BE2C (cell line): ENCODE measurements around the gene APOBEC3B.
"Not testable (repeated sequence)": the region's sequence is repeated elsewhere in the genome, so short reads cannot be mapped to it uniquely, and the experiment has no call there.

Experiments used
- DNase-seq: peaks from one replicate; pipeline ENCODE4 v3.0.0-alpha.2; 2020
- H3K27me3 ChIP-seq: fragments of 250-450 bp; sonication (Bioruptor Pico); 2 replicates; pipeline ENCODE4 v1.5.1; 2020; ENCODE audit warnings: mild to moderate bottlenecking
- H3K36me3 ChIP-seq: fragments of 250-450 bp; sonication (Bioruptor Pico); 2 replicates; pipeline ENCODE4 v1.5.1; 2020; ENCODE audit warnings: mild to moderate bottlenecking
- H3K4me1 ChIP-seq: fragments of 250-450 bp; sonication (Bioruptor Pico); 2 replicates; pipeline ENCODE4 v1.5.1; 2020
- H3K4me3 ChIP-seq: 2 replicates; pipeline ENCODE4 v1.5.1; 2011; ENCODE audit warnings: low read depth, low read length
- H3K9me3 ChIP-seq: fragments of 250-450 bp; sonication (Bioruptor Pico); 2 replicates; pipeline ENCODE4 v1.5.1; 2020
- TF ChIP-seq, protein P1 (sequence below): IDR thresholded peaks from 2 replicates; pipeline ENCODE4 v1.5.1; 2012; ENCODE audit warnings: mild to moderate bottlenecking, low read depth, low read length

The APOBEC3B gene

DNA sequence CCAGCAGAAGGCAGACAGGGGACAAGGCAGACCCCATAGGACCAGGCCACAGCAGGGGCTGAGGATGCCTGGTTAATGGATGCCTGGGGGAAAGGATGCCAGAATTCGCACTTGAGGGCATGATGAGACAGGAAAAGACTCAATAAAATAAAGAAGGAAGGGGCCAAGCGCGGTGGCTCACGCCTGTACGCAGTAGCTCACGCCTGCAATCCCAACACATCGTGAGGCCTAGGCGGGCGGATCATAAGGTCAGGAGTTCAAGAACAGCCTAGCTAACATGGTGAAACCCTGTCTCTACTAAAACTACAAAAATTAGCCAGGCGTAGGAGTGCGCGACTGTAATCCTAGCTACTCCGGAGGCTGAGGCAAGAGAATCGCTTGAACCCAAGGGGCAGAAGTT is 48.6 kb downstream of the APOBEC3B start:
- Histone ChIP-seq H3K27me3 (no peaks in the 10 kb centered on the region), H3K36me3 (no peaks in the 10 kb centered on the region), H3K4me1 (no peaks in the 10 kb centered on the region), H3K4me3 (no peak overlapping the region), H3K9me3 (no peaks in the 10 kb centered on the region)
- TF ChIP-seq, protein P1, sequence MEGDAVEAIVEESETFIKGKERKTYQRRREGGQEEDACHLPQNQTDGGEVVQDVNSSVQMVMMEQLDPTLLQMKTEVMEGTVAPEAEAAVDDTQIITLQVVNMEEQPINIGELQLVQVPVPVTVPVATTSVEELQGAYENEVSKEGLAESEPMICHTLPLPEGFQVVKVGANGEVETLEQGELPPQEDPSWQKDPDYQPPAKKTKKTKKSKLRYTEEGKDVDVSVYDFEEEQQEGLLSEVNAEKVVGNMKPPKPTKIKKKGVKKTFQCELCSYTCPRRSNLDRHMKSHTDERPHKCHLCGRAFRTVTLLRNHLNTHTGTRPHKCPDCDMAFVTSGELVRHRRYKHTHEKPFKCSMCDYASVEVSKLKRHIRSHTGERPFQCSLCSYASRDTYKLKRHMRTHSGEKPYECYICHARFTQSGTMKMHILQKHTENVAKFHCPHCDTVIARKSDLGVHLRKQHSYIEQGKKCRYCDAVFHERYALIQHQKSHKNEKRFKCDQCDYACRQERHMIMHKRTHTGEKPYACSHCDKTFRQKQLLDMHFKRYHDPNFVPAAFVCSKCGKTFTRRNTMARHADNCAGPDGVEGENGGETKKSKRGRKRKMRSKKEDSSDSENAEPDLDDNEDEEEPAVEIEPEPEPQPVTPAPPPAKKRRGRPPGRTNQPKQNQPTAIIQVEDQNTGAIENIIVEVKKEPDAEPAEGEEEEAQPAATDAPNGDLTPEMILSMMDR: no peak
- DNase-seq: no peak

GRCh38 chr22:39031434-39032295 is 49.5 kb downstream of the APOBEC3B start:
- H3K9me3 ChIP-seq, H3K4me1 ChIP-seq, H3K36me3 ChIP-seq, H3K4me3 ChIP-seq, H3K27me3 ChIP-seq, DNase-seq: not testable (repeated sequence)

- H3K4me1 ChIP-seq, H3K36me3 ChIP-seq, H3K9me3 ChIP-seq, H3K27me3 ChIP-seq, DNase-seq, H3K4me3 ChIP-seq: not testable (repeated sequence)
Observed at GRCh38 chr22:39037071-39037470, 54.9 kb downstream of the APOBEC3B start.

DNA sequence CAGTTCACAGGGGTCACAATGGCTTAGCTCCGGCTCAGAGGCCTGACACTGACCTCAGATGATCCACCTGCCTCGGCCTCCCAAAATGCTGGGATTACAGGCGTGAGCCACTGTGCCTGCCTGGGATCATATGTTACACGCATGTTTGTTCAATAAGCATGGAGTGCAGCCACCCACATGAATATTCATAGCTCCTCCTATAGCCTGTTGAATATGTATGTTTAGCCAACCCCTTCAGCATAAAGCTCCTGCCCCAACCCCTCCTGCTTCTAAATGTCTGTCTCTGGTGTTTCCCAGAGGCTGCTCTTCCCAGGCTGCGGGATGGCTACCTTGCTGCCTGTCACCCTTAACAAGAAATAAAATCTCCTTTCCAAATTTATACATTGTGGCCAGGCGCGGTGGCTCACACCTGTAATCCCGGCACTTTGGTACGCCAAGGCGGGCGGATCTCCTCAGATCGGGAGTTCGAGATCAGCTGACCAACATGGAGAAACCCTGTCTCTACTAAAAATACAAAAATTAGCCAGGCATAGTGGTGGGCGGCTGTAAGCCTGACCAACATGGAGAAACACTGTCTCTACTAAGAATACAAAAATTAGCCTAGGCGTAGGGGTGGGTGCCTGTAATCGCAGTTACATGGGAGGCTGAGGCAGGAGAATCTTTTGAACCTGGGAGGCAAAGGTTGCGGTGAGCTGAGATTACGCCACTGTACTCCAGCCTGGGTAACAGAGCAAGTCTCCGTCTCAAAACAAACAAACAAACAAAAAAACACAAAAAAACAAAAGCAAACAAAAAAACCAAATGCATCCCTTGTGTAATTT is 57.4 kb downstream of the APOBEC3B start:
- H3K4me3 ChIP-seq: peak overlapping the region; percentile 35
- peaks cover 9% of the 10 kb centered on the region for H3K4me1 ChIP-seq
- TF ChIP-seq, protein P1: no peak
- H3K9me3 ChIP-seq: no peaks in the 10 kb centered on the region
- H3K27me3 ChIP-seq: no peaks in the 10 kb centered on the region
- DNase-seq: no peak
- H3K36me3 ChIP-seq: no peaks in the 10 kb centered on the region

GRCh38 chr22:39040155-39040537 is 58.0 kb downstream of the APOBEC3B start:
- peak overlapping the region; percentile 35 for H3K4me3 ChIP-seq
- not testable (repeated sequence) for DNase-seq, H3K9me3 ChIP-seq, H3K27me3 ChIP-seq, H3K4me1 ChIP-seq, H3K36me3 ChIP-seq

- DNase-seq: peak; percentile 79
- not testable (repeated sequence) for H3K4me1 ChIP-seq, H3K27me3 ChIP-seq, H3K9me3 ChIP-seq, H3K36me3 ChIP-seq
- H3K4me3 ChIP-seq: peak within 1 kb of the TSS; percentile 67
- TF ChIP-seq, protein P1: peak; percentile 10; the same call in 1 of the 2 replicates
Observed at GRCh38 chr22:39040538-39041296, 58.6 kb downstream of the APOBEC3B start, which contains the start of gene APOBEC3F. TSS of gene APOBEC3F (plus strand) at chr22:39040864. CDS start at chr22:39040961, 97 bp downstream.

- no peak overlapping the region for H3K4me3 ChIP-seq
- no peak for DNase-seq
- peaks cover 9% of the 10 kb centered on the region for H3K4me1 ChIP-seq
- no peaks in the 10 kb centered on the region for H3K9me3 ChIP-seq
- H3K36me3 ChIP-seq: no peaks in the 10 kb centered on the region
- no peaks in the 10 kb centered on the region for H3K27me3 ChIP-seq
- TF ChIP-seq, protein P1: no peak
Observed at GRCh38 chr22:39041908-39042307, 59.8 kb downstream of the APOBEC3B start.
